Kidney capillary endothelial cell (primary cell): ENCODE data around the gene MFRP.
A peak's percentile ranks its signal among the peaks of the same experiment; 100 is the strongest.

Source experiments
- DNase-seq: peaks from one replicate; pipeline ENCODE4 v3.0.0-alpha.2; 2018; ENCODE audit warnings: low spot score

Gene MFRP

DNA sequence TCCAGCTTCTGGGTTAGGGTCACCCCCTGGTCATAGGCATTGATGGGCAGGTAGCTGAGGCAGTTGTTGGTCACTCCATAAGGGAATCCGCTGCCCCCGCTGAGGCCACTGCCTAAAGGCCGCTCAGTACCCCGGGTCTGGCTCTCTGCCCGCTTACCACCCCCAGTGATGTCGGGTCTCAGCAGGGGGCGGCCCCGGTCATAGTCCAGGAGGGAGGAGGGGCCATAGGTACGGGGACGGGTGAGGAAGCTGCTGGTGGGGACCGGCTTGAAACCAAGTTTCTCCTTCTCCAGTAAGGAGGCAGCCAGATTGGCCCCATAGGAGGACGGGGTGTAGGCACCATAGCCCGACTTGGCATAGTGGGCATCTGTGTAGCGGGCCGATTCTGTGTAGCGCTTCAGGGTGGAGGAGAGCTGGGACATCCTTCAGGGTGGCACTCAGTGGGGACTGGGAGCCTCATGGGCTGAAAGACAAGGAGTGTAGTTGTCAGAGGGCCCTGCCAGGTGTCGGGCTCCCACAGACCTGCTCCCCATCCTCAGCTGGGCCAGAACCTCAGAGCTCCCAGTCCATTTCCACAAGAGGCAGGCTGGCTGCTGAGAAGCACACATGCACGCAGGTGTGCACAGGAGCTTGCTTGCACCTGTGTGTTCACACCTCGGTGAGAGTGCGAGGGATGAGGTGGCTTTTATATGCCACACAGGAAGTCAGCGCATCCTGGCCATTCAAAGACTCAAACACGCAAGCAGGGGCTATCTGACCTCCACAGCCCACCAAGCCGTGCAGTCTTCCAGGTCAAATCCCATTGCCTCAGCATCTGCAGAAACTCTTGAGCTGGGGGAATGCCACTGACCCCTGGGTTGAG, 26.8 kb upstream of the MFRP start:
- no peak for DNase-seq

DNA sequence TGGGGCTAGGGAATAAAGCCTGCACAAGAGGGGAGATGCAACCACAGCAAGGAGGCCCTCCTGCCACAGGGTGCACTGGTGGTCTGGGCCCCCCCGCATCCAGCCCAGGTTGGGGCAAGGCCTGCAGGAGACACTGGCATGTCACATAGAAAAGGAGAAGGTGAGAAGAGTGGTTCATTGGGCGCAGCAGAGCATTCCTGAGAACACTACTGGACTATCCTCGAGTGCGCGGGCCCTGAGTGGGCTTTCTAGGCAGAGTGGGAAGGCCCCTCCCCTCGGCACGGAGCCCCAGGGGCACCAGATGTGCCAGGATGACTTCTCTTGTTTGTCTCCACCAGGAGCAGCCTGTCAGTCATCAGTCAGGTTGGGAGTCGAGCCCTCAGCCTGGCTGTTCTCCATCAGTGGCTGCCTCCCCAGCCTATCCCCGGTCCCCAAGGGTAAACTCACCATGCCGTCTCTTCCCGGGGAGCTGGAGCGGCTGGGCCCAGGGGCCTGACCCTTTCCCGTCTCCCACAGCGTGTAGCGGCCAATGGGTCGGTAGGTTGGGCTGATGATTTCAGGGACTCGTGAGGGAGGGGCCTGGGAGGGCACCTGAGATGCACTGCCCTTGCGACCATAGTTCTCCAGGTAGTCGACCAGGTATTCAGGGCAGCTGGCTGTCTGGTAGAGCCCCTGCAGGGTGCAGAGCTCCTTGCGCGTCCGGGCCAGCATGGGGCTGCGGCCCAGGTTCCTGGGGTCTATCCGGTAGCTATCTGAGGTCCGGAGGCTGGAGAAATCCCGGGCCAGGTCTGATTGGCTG, 26.0 kb upstream of the MFRP start:
- no peak for DNase-seq

DNA sequence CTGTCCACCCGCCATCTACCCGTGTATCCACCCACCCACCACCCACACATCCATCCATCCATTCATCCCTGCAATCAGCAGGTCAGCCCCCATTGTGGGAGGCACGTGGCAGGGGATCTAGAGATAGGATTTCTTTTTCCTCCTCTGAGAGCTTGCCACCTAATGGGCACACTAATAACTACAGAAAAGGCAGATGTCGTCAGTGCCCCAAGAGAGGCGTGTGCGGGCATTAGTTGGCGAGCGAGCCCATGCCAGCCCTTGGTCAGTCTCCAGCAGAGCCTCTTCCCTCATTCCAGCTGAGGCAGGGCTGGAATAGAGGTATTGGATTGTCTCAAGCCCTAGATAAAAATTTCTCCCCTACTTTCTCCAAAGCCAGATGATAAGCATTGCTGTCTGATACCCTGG, 25.3 kb upstream of the MFRP start:
- DNase-seq = no peak

DNA sequence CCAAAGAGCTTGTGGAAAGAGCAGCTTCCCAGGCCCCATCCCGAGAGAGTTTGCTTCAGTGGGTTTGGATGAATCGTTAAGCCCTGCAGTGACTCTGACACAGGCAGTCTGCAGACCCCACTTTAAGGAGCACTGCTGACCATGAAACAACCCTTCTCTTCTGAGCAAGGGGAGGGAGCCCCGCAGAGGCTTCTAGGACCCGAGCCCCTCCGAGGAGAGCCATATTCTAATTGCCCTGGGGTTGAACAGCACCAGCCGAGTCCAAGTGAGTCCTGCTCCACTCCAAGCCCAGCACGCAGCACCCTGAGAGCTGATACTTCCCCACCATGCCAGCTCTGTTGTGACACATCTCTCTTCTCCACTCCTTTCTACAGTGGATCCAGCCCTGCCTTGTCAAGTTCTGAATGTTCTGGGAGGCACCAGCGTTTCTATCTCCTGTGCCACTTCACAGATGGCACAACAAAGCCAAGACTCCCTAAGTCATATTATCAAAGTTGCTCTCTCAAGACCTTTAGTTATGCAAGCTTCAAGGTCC, 24.6 kb upstream of the MFRP start:
- no peak for DNase-seq

DNA sequence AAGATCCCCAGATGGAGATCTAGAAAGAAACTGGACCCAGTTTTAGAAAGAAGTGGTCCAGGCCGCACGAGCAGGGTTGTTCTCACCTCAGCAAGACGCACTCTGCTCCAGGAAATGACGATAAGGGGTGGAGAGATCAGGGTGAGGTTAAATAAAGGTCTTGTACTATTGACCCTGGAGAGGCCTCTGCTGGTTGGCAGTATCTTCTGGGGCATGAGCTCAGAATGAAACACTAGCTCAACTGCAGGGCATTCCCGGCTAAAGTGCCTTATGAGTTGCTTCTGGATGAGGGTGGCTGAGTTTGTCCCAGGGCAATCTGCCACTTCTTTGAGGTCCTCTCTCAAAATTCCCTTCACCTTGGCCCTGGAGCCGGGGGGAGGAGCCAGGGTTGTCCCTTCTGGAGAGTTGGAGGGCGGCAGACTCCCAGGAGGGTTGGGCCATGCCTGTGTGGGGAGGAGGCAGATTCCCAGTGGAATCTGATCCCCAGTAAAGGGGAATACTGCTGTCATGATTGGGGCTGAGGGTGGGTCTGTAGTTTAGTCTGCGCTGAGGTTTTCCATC, 24.1 kb upstream of the MFRP start:
- DNase-seq = no peak

DNA sequence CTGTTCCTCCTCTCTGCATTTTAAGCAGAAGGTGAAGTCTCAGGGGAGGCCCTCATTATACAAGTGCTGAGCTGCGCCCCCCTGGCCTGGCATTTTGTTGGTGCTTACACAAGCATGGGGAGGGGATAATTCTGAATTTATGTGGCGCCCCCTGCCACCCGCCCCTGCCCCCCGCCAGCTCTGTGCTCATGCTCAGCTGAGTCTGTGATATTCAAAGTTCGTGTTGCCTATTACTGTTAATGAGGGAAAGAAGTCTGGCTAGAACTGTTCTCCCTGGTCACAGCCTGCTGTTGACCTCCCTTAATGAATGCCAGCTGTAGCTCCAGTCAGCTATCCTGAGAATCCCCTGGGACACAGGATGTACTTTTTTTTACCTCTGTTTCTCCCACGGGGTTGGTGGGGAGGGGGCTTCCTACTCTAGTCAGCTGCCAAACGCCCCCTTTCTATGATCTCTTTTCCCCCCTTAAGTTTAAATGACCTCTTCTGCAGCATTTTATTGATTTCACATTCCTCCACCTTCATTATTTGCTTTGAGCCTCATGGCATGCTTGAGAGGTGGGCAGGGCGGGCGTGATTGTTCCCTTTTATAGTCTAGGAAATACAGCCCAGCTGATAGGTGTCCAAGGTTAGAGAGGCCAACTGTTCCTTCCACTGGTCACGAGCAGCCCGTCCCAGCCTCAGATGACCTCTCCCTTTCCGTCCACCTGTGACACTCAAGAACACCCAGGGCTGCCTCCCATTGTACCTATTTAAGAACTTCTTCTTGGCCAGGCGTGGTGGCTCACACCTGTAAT, 22.8 kb upstream of the MFRP start:
- DNase-seq = no peak

DNA sequence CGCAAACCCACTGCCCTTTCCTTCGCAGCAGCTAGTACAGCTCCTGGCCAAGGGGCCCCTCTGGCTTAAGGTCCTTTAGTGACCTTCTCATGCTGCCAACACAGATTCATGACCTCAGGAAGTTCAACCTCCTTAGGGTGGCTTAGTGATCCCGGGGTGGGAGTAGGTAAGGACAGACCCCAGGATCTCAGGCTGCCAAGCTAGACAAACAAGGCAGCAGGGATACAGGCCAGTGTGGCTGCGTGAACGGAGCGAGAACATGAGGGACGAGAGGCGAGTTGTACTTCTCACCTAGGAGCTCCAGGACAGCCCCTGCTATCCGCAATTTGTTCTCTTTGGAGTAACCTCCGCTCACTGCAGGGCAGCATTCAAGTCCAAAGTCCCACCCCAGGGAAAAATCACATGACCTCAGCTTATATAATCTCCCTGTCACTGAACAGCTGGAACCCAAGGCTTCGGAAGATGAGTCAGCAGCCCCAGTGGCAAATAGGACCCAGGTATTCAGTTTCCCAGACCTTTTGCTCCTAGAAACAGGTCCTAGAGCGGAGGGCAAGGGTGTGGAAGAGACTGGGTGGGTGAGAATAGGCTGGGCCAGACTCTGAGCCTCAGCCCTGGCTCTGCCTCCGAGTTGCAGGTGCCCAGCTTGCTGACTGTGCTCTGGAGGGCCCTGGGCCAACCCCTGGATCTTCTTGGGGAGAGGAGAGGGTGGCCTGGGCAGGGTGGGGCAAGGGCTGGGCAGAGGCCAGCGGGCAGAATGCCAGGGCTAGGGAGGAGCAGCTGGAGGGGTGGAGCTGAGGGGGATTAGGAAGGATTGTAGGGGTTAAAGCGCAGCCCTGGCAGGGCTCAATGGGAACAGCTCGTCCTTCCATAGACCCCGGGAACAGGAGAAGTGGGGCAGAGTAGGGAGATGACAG, 21.9 kb upstream of the MFRP start:
- DNase-seq = no peak

DNA sequence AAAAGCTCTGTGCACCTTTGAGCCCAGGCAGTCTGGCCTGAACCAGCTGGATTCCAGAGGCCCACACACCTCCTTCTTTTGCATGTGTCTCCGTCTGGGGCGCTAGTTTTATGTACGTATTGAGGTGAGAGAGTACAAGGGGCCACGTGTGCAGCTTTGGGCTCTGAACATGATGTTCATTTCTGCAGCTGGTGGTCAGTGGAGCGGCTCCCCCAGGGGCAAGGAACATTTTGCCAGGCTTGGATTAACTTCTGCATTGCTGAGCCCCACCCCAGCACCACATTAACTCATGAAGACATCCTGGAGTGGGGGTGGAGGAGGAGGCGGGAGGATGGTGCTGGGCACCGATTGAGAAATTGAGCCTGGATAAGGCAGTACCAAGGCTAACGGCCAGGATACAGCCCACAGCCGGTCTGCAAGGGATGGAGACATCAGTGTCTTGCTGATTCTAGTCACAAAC, 21.2 kb upstream of the MFRP start:
- DNase-seq = no peak

DNA sequence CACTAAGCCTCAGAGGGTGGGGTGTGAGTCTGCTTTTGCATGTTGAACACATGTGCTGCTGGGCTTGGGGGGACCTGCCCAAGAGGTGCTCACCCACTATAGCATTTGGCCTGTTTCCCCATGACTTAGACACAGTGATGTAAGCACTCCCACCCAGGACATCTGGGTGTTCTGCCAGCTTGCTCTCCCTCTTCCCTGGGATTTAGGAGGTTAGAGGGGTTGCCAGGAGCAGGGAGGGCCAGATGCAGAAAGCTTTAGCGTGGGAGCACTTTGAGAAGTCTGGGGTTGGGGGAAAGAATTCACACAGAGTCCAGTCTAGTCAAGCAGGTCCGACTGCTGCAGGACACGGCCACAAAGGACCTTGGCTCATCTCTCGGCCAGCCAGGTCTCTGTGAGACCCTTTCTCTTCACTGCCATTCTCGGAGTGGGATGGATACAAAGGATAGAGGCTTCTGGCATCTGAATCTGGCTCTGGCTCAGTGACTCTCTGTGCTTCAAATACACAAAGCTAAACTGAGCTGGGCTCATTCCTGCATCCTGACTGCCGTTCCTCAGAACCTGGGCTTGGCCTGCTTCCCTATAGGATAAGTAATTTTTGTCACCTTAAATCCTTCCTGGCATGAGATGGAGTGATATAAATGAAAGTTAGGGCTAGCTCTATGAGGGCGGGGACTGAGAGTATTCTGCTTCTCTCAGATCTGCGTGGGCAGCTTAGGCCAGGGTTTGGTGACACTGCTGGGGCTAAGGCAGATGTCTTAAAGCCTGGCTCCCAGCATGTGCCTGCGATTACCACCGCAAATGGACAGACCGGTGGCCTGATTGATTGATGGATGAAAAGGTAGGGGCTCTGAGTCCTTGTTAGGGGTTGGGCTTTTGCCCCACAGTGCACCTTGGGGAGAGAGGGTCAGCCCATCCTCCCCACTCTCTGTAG, 20.4 kb upstream of the MFRP start:
- DNase-seq = no peak

DNA sequence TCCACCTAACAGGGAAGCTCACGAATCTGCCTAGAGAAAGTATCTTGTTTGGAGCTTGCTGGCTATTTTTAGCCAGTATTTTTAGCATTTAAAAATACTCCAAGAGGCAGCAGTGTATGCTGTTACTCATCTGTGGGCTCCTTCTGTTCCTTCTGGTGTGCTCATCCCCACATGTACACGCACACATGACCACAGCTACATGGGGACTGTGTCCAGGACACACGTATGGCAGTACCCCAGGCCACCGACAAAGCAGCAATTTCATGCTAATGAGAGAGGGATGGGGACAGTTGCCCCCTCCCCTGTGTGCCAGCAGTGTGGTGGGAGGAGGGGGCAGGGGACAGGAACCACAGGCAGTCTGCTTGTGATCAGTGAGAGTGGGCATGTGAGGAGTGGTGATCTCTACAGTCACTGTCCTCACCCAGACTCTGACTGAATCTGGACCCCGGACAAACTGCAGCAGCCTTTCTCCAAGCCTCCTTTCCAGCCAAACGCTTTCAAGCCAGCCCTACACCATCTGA, 18.6 kb upstream of the MFRP start:
- DNase-seq = no peak

DNA sequence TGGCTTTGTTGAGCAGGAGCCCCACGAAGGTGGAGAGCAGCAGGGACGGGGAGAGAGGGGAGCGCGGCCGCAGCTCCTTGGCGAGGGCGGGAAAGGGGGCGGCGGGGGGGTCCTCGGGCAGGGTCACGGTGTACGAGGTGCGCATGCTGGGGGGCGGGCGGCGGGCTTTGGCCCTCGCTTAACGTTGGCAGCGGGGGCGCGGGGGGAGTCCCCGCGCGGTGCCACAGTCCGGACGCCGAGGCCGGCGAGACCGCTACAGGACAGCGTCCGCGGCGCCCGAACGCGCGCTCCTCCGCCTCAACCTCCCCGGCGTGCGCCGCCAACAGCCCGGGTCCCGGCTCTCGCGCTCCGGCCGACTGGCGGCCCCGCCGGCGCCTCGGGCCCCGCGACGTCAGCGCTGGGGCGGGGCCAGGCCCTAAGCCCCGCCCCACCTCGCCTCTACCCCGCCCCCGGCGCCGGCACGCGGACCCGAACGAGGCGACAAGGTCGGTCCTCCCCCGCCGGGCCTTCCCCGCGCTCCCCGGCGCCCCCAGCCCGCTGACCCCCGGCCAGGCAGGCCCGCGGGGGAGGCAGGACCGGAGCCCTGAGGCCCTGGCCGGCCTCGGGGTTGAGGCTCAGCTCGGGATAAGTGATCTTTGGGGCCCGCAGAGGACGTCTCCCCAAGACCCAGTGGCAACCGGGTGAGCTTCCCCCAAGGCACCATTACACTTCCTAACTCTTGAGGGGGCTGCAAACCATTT, 17.5 kb upstream of the MFRP start:
- peak; percentile 47 for DNase-seq

DNA sequence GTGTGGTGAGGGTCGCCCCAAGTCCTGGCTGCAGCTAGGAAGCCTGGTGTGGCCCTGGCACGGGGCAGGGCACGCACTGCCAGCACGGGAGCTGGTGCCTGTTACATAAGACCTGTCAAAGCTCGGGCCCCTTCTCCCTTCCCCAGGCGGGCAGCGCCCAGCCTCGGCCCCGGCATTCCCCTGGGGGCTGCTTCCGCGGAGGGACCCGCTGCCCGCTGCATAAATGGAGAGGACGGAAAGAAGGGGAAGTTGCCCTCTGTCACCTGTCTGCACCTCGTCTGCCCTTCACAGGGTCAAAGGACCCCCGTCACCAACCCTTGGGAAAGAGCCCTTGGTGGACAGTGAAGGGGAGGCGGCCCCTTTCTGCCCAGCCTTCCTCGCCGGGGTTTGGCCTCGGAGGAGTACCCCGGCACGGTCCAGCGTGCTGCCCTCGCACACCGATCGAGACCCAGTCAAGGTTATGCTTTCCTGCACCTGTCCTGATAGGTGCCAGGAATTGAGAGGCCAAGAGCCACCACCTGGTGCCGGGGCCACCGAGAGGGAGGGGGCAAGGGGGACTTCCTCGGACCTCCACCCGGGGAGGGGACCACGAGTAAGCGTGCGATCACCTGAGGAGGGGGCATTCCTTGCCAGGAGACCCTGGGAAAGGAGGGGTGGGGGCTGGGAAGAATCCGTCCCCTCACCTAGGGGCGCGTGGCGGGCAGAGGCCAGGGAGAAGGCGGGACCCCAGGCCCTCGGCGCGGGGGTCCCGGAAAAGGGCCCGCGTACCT, 16.8 kb upstream of the MFRP start:
- DNase-seq = no peak

DNA sequence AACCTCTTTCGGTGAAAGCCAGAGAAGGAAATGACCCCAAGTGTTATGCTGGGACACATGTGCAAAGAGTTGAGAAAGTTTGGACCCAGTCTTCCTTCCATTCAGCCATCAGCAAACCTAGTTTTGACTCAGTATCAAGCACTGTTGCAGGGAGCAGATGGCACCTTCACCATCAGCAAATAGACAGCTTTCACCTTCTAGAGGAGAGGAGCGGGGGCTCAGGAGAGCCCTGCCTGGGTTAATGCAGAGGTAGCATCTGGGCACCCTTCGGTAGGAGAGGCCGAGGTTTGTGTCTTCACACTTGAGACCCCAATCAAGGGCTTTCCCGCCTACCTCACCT, 16.2 kb upstream of the MFRP start:
- no peak for DNase-seq

DNA sequence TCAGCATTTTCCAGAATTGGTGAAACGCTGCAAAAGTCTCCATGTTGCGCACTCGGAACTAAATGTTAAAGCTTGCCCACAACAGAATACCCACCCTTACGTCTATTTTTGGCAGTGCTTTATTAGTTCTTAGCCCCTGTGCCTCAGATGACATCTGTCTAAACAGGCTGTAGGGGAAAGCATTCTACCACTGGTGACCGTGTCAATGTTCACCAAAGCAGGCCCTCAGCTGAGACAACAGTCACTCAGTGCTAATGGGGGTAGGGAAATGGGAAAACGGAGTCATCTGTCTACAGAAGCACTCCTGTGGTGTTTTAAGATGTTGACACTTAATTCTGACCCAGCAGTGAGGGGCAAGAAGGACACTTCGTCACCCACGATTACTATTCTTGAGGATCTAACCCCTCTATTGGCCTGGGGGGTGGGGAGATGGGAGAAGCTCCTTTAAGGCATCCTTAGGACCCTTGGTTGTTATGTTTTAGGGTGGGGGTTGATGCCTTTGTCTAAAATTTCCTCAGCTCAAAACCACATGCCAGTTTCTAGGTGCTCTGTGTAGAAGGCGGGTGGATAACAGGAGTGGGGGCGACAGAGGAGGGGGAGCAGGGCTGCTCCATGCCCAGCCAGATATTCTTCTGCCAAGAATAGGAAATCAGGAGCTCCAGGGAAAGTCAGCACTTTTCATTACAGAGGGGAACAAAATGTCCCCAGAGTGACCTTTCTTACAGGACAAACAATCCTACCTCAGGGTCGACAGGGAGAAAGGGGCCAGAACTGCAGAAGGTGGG, 15.6 kb upstream of the MFRP start:
- no peak for DNase-seq

DNA sequence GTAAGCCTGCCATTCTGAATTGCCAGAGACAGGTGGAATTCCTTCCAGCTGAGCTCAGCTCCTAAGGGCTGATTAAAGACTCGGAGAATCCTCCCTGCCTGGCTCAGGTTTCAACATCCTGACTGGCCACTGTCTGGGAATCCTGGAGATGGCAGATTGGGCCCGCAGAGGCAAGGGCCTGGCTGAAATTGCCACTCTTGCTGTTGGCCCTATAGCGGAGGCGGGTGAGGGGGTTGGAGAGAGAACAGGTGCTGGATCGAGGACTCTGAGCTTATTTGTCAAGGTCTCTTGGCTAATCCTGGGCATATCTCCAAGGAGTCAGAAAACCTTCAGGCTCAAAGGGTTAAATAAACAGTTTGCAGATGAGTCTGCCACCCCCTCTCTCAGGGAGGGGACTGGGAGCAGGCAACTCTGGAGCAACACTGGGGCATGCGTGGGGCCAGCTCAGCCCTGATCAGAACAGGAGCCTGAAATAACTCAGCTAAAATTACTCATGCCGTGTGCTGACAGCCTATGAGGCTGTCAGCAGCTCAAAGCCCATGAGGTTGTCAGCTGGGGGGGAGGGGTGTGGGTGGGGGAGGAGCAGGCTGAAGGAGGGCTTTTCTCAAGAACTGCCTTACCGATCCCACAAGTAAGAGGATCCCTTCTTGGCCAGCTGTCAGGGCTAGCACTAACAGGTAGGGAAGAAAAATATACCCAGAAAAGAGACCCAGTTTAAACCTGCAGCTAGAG, 14.7 kb upstream of the MFRP start:
- no peak for DNase-seq

DNA sequence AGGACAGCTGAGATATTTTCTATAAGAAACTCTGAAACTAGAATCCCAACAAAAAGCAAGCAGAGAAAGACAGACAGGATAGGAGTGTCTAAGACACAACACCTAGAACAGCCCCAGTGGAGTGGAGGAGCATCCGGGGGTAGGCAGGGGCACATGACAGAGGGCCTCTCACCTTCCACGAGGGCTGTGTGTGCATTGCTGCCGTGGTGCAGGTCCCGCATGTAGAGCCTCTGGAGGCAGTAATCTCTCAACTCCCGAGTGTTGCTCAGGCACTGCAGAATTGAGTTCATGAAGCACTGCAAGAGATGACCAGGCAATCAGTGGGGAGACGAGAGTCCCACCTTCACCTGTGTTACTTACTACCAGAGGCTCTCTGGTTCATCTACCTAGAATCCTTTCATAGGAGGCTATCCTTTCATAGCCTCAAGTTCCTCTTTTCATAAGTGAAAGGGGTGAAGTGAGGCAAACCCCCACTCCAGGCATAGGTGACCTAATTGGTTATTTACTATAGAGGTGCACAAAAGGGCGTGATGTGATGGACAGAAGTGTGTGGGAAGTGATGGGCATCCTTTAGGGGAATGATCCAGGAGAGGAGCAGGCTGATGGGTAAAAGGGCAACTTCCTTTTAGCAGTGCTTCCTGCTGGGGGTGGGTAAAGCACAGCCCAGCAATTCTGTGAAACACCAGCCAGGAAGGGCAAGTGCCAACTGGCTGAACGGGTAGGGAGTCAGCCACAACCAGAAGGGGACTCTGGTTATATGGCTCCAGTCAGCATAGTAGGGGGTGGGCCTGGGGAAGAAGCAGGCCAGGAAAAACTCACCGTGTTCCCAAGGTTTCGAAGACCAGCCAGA, 13.1 kb upstream of the MFRP start:
- DNase-seq = no peak
